Uterine smooth muscle cell (primary cell): ENCODE results near the gene ARID2. TPM values are rescaled to one million over a fixed set of nuclear protein-coding genes. Genes with fewer than 3 reads are reported as not detected.

Source experiments
- total RNA-seq: library from RNA; depleted of rRNA; stranded (reverse); fragments of >200 nt; gene quantifications from 2 replicates; pipeline ENCODE4 v1.2.3, GENCODE V29; 2014

The ARID2 gene
- 15.1 and 16.5 TPM in 2 replicates for total RNA-seq

GRCh38 chr12:45729233-45730083 lies at the start of gene ARID2:
TSS of gene ARID2 (plus strand) at chr12:45729706. CDS start at chr12:45729837, 131 bp downstream.

